22Rv1 (cell line): ENCODE data around the gene ASB2.

Source experiments
- ZFX ChIP-seq: fragments of 450-650 bp; IDR thresholded peaks from 2 replicates; pipeline ENCODE4 v1.6.1; 2017; ENCODE audit warnings: antibody characterized with exemption, borderline replicate concordance
- TF ChIP-seq, protein P1 (sequence below): fragments of 450-650 bp; IDR thresholded peaks from 2 replicates; pipeline ENCODE4 v1.5.1; 2017; ENCODE audit warnings: mild to moderate bottlenecking

DNA sequence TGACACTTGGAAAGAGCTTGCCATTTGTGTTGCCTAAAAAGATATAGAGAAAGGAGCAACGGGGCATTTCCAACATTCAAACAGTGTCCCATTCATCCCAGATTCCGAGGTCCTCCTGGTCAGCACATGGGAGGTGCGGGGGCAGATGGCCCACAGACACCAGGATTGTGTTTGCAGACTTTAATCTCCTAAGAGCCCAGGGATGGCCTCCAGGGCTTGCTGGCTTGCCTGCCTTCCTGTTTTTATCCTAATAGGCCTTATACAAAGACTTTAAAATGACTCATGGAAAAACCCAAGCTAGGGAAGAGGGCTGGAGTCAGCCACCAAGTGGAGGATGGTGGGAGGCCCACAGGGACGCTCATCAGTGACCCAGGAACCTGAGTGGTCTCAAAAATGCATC, 70.7 kb downstream of the ASB2 start:
- TF ChIP-seq, protein P1, sequence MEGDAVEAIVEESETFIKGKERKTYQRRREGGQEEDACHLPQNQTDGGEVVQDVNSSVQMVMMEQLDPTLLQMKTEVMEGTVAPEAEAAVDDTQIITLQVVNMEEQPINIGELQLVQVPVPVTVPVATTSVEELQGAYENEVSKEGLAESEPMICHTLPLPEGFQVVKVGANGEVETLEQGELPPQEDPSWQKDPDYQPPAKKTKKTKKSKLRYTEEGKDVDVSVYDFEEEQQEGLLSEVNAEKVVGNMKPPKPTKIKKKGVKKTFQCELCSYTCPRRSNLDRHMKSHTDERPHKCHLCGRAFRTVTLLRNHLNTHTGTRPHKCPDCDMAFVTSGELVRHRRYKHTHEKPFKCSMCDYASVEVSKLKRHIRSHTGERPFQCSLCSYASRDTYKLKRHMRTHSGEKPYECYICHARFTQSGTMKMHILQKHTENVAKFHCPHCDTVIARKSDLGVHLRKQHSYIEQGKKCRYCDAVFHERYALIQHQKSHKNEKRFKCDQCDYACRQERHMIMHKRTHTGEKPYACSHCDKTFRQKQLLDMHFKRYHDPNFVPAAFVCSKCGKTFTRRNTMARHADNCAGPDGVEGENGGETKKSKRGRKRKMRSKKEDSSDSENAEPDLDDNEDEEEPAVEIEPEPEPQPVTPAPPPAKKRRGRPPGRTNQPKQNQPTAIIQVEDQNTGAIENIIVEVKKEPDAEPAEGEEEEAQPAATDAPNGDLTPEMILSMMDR: no peak
- TF ChIP-seq ZFX: no peak
